ENCODE results near the gene EXOC3. TPM values are rescaled to one million over a fixed set of nuclear protein-coding genes. Genes with fewer than 3 reads are reported as not detected.

Gene EXOC3
- total RNA-seq, 3 donors from 2014 or later = 49.8 to 63.7 (median 53.3) TPM

GRCh38 chr5:439181-439580 lies 3.8 kb upstream of the EXOC3 start:
- H3K27ac ChIP-seq = no peak overlapping the region
- DNase-seq (ENCODE audit: low spot score in 2 of 2) = no peak
- intact Hi-C loops (cut with DNase I; ENCODE audit: low total_unique reads) = no loop called here
- no peaks in the 10 kb centered on the region for H3K27me3 ChIP-seq
- no peak for TF ChIP-seq POLR2AphosphoS5 (IDR thresholded peaks at IDR 0.05)
- no peak for TF ChIP-seq POLR2A (IDR thresholded peaks at IDR 0.05)
- no peak for TF ChIP-seq CTCF (IDR thresholded peaks at IDR 0.05)
- H3K4me3 ChIP-seq = no peak overlapping the region
- no peaks in the 10 kb centered on the region for H3K9me3 ChIP-seq
- peaks cover 0 to 5% of the 10 kb centered on the region in 2 donors for H3K4me1 ChIP-seq
- no peaks in the 10 kb centered on the region for H3K36me3 ChIP-seq

- Histone ChIP-seq H3K36me3 (no peaks in the 10 kb centered on the region), H3K4me1 (peaks cover 0 to 6% of the 10 kb centered on the region in 2 donors), H3K9me3 (no peaks in the 10 kb centered on the region), H3K4me3 (no peak overlapping the region), H3K27me3 (no peaks in the 10 kb centered on the region), H3K27ac (no peak overlapping the region)
- DNase-seq (ENCODE audit: low spot score in 2 of 2) = no peak
- intact Hi-C loops (cut with DNase I; ENCODE audit: low total_unique reads) = no loop called here
- TF ChIP-seq POLR2A (IDR thresholded peaks at IDR 0.05) (no peak), CTCF (IDR thresholded peaks at IDR 0.05) (no peak), POLR2AphosphoS5 (IDR thresholded peaks at IDR 0.05) (no peak)
Observed at GRCh38 chr5:439636-440035, 3.3 kb upstream of the EXOC3 start.

- no peaks in the 10 kb centered on the region for H3K36me3 ChIP-seq
- no peak for DNase-seq (ENCODE audit: low spot score in 2 of 2)
- intact Hi-C loops (cut with DNase I; ENCODE audit: low total_unique reads) = no loop called here
Observed at GRCh38 chr5:440401-441201, 2.4 kb upstream of the EXOC3 start.

GRCh38 chr5:441996-442334 lies 1.0 kb upstream of the EXOC3 start:
- intact Hi-C loops (cut with DNase I; ENCODE audit: low total_unique reads) = no loop called here
- no peak for DNase-seq (ENCODE audit: low spot score in 2 of 2)
- H3K27ac ChIP-seq = no peak overlapping the region

More at GRCh38 chr5:440401-441201, 2.4 kb upstream of the EXOC3 start:
- TF ChIP-seq POLR2AphosphoS5 (IDR thresholded peaks at IDR 0.05) = no peak
- Histone ChIP-seq H3K4me3 (no peak overlapping the region), H3K9me3 (no peaks in the 10 kb centered on the region), H3K27me3 (no peaks in the 10 kb centered on the region), H3K27ac (no peak overlapping the region), H3K4me1 (peaks cover 0 to 6% of the 10 kb centered on the region in 2 donors)

GRCh38 chr5:443239-444151 lies 519 bp downstream of the EXOC3 start:
- intact Hi-C loops (cut with DNase I; ENCODE audit: low total_unique reads) = no loop called here
- H3K27me3 ChIP-seq = no peaks in the 10 kb centered on the region
- peak in 1 of 3 donors; percentile 27 for TF ChIP-seq POLR2AphosphoS5 (IDR thresholded peaks at IDR 0.05)
- TF ChIP-seq POLR2A (IDR thresholded peaks at IDR 0.05) = no peak
- DNase-seq (ENCODE audit: low spot score in 2 of 2) = no peak
- H3K4me3 ChIP-seq = peak overlapping the region; percentile 85 to 99 (median 95)
- H3K4me1 ChIP-seq = peaks cover 0 to 6% of the 10 kb centered on the region in 2 donors
- H3K36me3 ChIP-seq = no peaks in the 10 kb centered on the region
- H3K27ac ChIP-seq = peak overlapping the region; percentile 79 to 95
- no peaks in the 10 kb centered on the region for H3K9me3 ChIP-seq

More at GRCh38 chr5:441996-442334, 1.0 kb upstream of the EXOC3 start:
- TF ChIP-seq CTCF (IDR thresholded peaks at IDR 0.05) = no peak
- TF ChIP-seq POLR2A (IDR thresholded peaks at IDR 0.05) = no peak
- TF ChIP-seq POLR2AphosphoS5 (IDR thresholded peaks at IDR 0.05) = no peak
- Histone ChIP-seq H3K4me1 (peaks cover 0 to 6% of the 10 kb centered on the region in 2 donors), H3K4me3 (peak overlapping the region; percentile 85 to 99 (median 95)), H3K9me3 (no peaks in the 10 kb centered on the region), H3K36me3 (no peaks in the 10 kb centered on the region), H3K27me3 (no peaks in the 10 kb centered on the region)

Data from breast epithelium (tissue), 4 donors.